GM12864 (cell line): ENCODE measurements around the gene TTC39A.

Source experiments
- DNase-seq: peaks from one replicate; pipeline ENCODE4 v3.0.0-alpha.2; 2011; ENCODE audit warnings: low read depth
- H3K4me3 ChIP-seq: 2 replicates; pipeline ENCODE4 v1.5.1; 2011; ENCODE audit warnings: mild to moderate bottlenecking, low read depth, low read length, control low read depth
- CTCF ChIP-seq: IDR thresholded peaks from 2 replicates; pipeline ENCODE4 v1.5.1; 2011; ENCODE audit warnings: low read depth, mild to moderate bottlenecking, moderate library complexity, low read length, control low read depth, inconsistent platforms; ENCODE audit errors: missing control alignments

The TTC39A gene

GRCh38 chr1:51284487-51284954 is 45.8 kb downstream of the TTC39A start:
- no peak for DNase-seq
- TF ChIP-seq CTCF = no peak
- H3K4me3 ChIP-seq = no peak overlapping the region

- no peak for DNase-seq
- TF ChIP-seq CTCF = no peak
Measured at GRCh38 chr1:51283979-51284378, 46.4 kb downstream of the TTC39A start.

GRCh38 chr1:51282605-51283004 is 47.8 kb downstream of the TTC39A start:
- no peak for DNase-seq
- TF ChIP-seq CTCF = no peak
- no peak overlapping the region for H3K4me3 ChIP-seq

More at GRCh38 chr1:51283979-51284378, 46.4 kb downstream of the TTC39A start:
- no peak overlapping the region for H3K4me3 ChIP-seq

GRCh38 chr1:51281807-51282206 is 48.6 kb downstream of the TTC39A start:
- no peak overlapping the region for H3K4me3 ChIP-seq
- no peak for DNase-seq
- TF ChIP-seq CTCF = no peak

GRCh38 chr1:51280321-51280978 is 49.9 kb downstream of the TTC39A start:
- TF ChIP-seq CTCF = no peak
- no peak for DNase-seq
- no peak overlapping the region for H3K4me3 ChIP-seq

- H3K4me3 ChIP-seq = no peak overlapping the region
- DNase-seq = no peak
- no peak for TF ChIP-seq CTCF
Measured at GRCh38 chr1:51276286-51276685, 54.1 kb downstream of the TTC39A start.

GRCh38 chr1:51274676-51275075 is 55.7 kb downstream of the TTC39A start:
- H3K4me3 ChIP-seq = no peak overlapping the region
- no peak for DNase-seq
- no peak for TF ChIP-seq CTCF
